ENCODE results near the gene INO80B. TPM values are rescaled to one million over a fixed set of nuclear protein-coding genes. Genes with fewer than 3 reads are reported as not detected.

Gene INO80B
- total and polyA plus RNA-seq, 2 of the 8 experiments (the other 6 are each of a cell fraction or from before 2014, with no cell fraction given), result 3.9 to 18.5 TPM

DNA sequence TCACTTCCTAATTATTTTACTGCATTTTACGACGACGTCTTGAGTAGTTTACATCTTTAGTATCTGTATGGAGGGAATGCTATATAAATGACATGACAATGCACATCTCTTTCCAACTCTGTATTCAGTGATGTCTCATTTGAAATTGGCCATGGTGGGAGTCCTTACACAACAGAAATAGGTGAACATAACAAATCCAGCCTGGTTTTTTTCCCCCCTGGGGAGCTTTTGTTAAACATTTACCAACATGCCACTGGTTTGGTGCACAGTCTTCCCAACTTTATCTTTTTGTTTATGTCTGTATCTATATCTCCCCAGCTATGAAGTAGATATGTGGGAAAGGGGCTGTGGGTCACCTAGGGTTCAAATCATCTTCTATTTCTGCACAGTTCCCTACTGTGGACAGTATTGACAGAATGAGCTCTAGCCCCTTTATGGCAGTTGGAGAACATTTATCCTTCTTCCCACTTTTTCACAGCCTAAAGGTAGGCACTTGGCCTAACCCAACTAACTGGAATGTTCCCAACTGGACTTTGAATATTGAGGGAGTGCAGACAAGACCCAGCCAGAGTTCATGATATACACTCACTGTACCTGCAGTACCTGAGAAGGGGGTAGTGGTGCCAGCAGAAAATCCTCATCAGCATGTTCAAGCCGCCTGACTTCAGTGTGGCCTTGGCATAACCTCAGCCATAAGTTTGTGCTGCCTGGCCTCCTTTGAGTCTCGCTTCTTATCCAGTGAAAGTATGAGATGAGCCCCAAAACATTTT, 7.5 kb upstream of the INO80B start (continued):
- TF ChIP-seq SAP30 (IDR thresholded peaks at IDR 0.05; ENCODE audit: insufficient read depth, insufficient replicate concordance, low read length), result no peak
- no peak for TF ChIP-seq CEBPB (IDR thresholded peaks at IDR 0.05; ENCODE audit: low read depth, low read length)
- no peak for TF ChIP-seq EP300 (IDR thresholded peaks at IDR 0.05; ENCODE audit: borderline replicate concordance in 1 of 2, low read depth in 2 of 2, low read length in 2 of 2)
- TF ChIP-seq POLR2A (IDR thresholded peaks at IDR 0.05; ENCODE audit: control extremely low read depth in 1 of 2, low read depth in 2 of 2, low read length in 2 of 2), result no peak
